ENCODE results near the gene PHACTR2.

GRCh38 chr6:143656026-143656425, 21.7 kb upstream of the PHACTR2 start:
- TF ChIP-seq SMARCC2 (IDR thresholded peaks at IDR 0.05), result no peak
- TF ChIP-seq GABPA (IDR thresholded peaks at IDR 0.05; ENCODE audit: low read depth, low read length), result no peak
- no peak for TF ChIP-seq GABPA (CRISPR knock-in tag; IDR thresholded peaks at IDR 0.05; ENCODE audit: low read depth)
- TF ChIP-seq EZH2 (conservative IDR thresholded peaks at IDR 0.05; ENCODE audit: low read depth, low read length), result no peak
- TF ChIP-seq CTCF (CRISPR knock-in tag; IDR thresholded peaks at IDR 0.05), result no peak

All from HepG2 (cell line).